Activated naive CD4-positive, alpha-beta T cell treated with anti-CD3 and anti-CD28 coated beads, Interleukin-2, amount 50 U/mL, for 72 hours (primary cell): ENCODE data around the gene ICE1. TPM values are rescaled to one million over a fixed set of nuclear protein-coding genes. Genes with fewer than 3 reads are reported as not detected.
"Not testable (repeated sequence)": the region's sequence is repeated elsewhere in the genome, so short reads cannot be mapped to it uniquely, and the experiment has no call there.

Source experiments
- ATAC-seq, 2 donors: fragments of 150-1000 bp; cut with Tn5 transposase; 2 replicates each; pipeline ENCODE4 v1.10.0; 2021; ENCODE audit warnings: mild to moderate bottlenecking in 2 of 2, moderate library complexity in 2 of 2
- DNase-seq, 2 donors: peaks; one replicate each; pipeline ENCODE4 v3.0.0; 2021 to 2022; ENCODE audit warnings: low spot score in 2 of 2
- H3K27ac Mint-ChIP-seq, 2 donors: one replicate each; pipeline ENCODE4 v1.8.0; 2022; ENCODE audit warnings: mild to moderate bottlenecking in 2 of 2, mixed read lengths in 2 of 2
- H3K36me3 Mint-ChIP-seq, 2 donors: one replicate each; pipeline ENCODE4 v1.8.0; 2022; ENCODE audit warnings: mixed read lengths in 2 of 2
- H3K9me3 Mint-ChIP-seq, 2 donors: one replicate each; pipeline ENCODE4 v1.8.0; 2022; ENCODE audit warnings: mixed read lengths in 2 of 2
- total RNA-seq, 2 donors: library from RNA; stranded (reverse); gene quantifications; one replicate each; pipeline ENCODE4 v1.2.3, GENCODE V29; 2022

ICE1 gene
- total RNA-seq, 2 donors from 2014 or later = 19.2 to 24.9 TPM

- not testable (repeated sequence) for H3K36me3 Mint-ChIP-seq, DNase-seq, H3K9me3 Mint-ChIP-seq, ATAC-seq, H3K27ac Mint-ChIP-seq
These were observed 32.2 kb upstream of the ICE1 start for GRCh38 chr5:5390121-5390869.

- not testable (repeated sequence) for H3K36me3 Mint-ChIP-seq, ATAC-seq, H3K9me3 Mint-ChIP-seq, H3K27ac Mint-ChIP-seq, DNase-seq
These were observed 30.0 kb upstream of the ICE1 start for GRCh38 chr5:5392504-5392903.

GRCh38 chr5:5394384-5394986, 28.0 kb upstream of the ICE1 start:
- H3K27ac Mint-ChIP-seq, H3K36me3 Mint-ChIP-seq, H3K9me3 Mint-ChIP-seq, ATAC-seq: not testable (repeated sequence)
- peak in 1 of 2 donors; percentile 4 for DNase-seq

- not testable (repeated sequence) for DNase-seq, ATAC-seq, H3K9me3 Mint-ChIP-seq, H3K27ac Mint-ChIP-seq, H3K36me3 Mint-ChIP-seq
These were observed 27.4 kb upstream of the ICE1 start for GRCh38 chr5:5395093-5395492.

- peaks cover 12 to 14% of the 10 kb centered on the region in 2 donors for H3K36me3 Mint-ChIP-seq
- H3K9me3 Mint-ChIP-seq = peaks cover 7 to 18% of the 10 kb centered on the region in 2 donors
- DNase-seq (no peak), ATAC-seq (no peak)
- no peak overlapping the region for H3K27ac Mint-ChIP-seq
These were observed 24.4 kb upstream of the ICE1 start for GRCh38 chr5:5398071-5398470.

GRCh38 chr5:5401095-5401494, 21.4 kb upstream of the ICE1 start:
- H3K27ac Mint-ChIP-seq = no peak overlapping the region
- H3K9me3 Mint-ChIP-seq = peaks cover 7 to 18% of the 10 kb centered on the region in 2 donors
- ATAC-seq (no peak), DNase-seq (no peak)
- H3K36me3 Mint-ChIP-seq = peaks cover 12 to 14% of the 10 kb centered on the region in 2 donors

GRCh38 chr5:5403741-5404140, 18.7 kb upstream of the ICE1 start:
- Mint-ChIP-seq H3K36me3 (peaks cover 18 to 23% of the 10 kb centered on the region in 2 donors), H3K9me3 (peaks cover 7 to 18% of the 10 kb centered on the region in 2 donors), H3K27ac (no peak overlapping the region)
- DNase-seq (no peak), ATAC-seq (no peak)

- Mint-ChIP-seq H3K9me3 (peaks cover 6 to 16% of the 10 kb centered on the region in 2 donors), H3K36me3 (peaks cover 22 to 23% of the 10 kb centered on the region in 2 donors), H3K27ac (no peak overlapping the region)
- ATAC-seq = no peak
- DNase-seq = no peak
These were observed 18.1 kb upstream of the ICE1 start for GRCh38 chr5:5404381-5404780.

GRCh38 chr5:5405441-5405840, 17.0 kb upstream of the ICE1 start:
- DNase-seq (no peak), ATAC-seq (no peak)
- H3K27ac Mint-ChIP-seq = no peak overlapping the region
- H3K9me3 Mint-ChIP-seq = peaks cover 0 to 7% of the 10 kb centered on the region in 2 donors
- peaks cover 16 to 22% of the 10 kb centered on the region in 2 donors for H3K36me3 Mint-ChIP-seq

- H3K36me3 Mint-ChIP-seq = peaks cover 24 to 31% of the 10 kb centered on the region in 2 donors
- ATAC-seq (no peak), DNase-seq (no peak)
- H3K9me3 Mint-ChIP-seq = peaks cover 0 to 8% of the 10 kb centered on the region in 2 donors
- H3K27ac Mint-ChIP-seq = no peak overlapping the region
These were observed 14.6 kb upstream of the ICE1 start for GRCh38 chr5:5407924-5408323.

GRCh38 chr5:5409151-5409810, 13.2 kb upstream of the ICE1 start:
- DNase-seq = peak in 1 of 2 donors; percentile 16
- Mint-ChIP-seq H3K27ac (no peak overlapping the region), H3K36me3 (peaks cover 24 to 31% of the 10 kb centered on the region in 2 donors), H3K9me3 (peaks cover 0 to 8% of the 10 kb centered on the region in 2 donors)
- no peak for ATAC-seq

- peaks cover 22 to 26% of the 10 kb centered on the region in 2 donors for H3K36me3 Mint-ChIP-seq
- DNase-seq, H3K27ac Mint-ChIP-seq, ATAC-seq, H3K9me3 Mint-ChIP-seq: not testable (repeated sequence)
These were observed 8.6 kb upstream of the ICE1 start for GRCh38 chr5:5413856-5414255.

GRCh38 chr5:5414999-5415398, 7.5 kb upstream of the ICE1 start:
- DNase-seq (no peak), ATAC-seq (no peak)
- peaks cover 15 to 18% of the 10 kb centered on the region in 2 donors for H3K36me3 Mint-ChIP-seq
- peaks cover 0 to 8% of the 10 kb centered on the region in 2 donors for H3K9me3 Mint-ChIP-seq
- H3K27ac Mint-ChIP-seq = no peak overlapping the region

- Mint-ChIP-seq H3K36me3 (peaks cover under 1 to 17% of the 10 kb centered on the region in 2 donors), H3K27ac (no peak overlapping the region), H3K9me3 (peaks cover 0 to 1% of the 10 kb centered on the region in 2 donors)
- no peak for ATAC-seq
- no peak for DNase-seq
These were observed 5.7 kb upstream of the ICE1 start for GRCh38 chr5:5416733-5417132.

- ATAC-seq (no peak), DNase-seq (no peak)
- Mint-ChIP-seq H3K36me3 (peaks cover 1 to 19% of the 10 kb centered on the region in 2 donors), H3K27ac (peak overlapping the region in 1 of 2 donors; percentile 44), H3K9me3 (no peaks in the 10 kb centered on the region)
These were observed 4.5 kb upstream of the ICE1 start for GRCh38 chr5:5418006-5418405.

- ATAC-seq = no peak
- no peaks in the 10 kb centered on the region for H3K9me3 Mint-ChIP-seq
These were observed 3.7 kb upstream of the ICE1 start for GRCh38 chr5:5418764-5419163.

More at GRCh38 chr5:5418764-5419163, 3.7 kb upstream of the ICE1 start:
- DNase-seq = no peak
- H3K36me3 Mint-ChIP-seq = peaks cover 5 to 19% of the 10 kb centered on the region in 2 donors
- H3K27ac Mint-ChIP-seq = no peak overlapping the region
